ENCODE results near the gene AGBL3. TPM values are rescaled to one million over a fixed set of nuclear protein-coding genes. Genes with fewer than 3 reads are reported as not detected.

The AGBL3 gene
- total and polyA plus RNA-seq, 9 of the 15 experiments (the other 6 are each of a cell fraction or from before 2014, with no cell fraction given): 0.54 to 2.9 (median 1.7) TPM

DNA sequence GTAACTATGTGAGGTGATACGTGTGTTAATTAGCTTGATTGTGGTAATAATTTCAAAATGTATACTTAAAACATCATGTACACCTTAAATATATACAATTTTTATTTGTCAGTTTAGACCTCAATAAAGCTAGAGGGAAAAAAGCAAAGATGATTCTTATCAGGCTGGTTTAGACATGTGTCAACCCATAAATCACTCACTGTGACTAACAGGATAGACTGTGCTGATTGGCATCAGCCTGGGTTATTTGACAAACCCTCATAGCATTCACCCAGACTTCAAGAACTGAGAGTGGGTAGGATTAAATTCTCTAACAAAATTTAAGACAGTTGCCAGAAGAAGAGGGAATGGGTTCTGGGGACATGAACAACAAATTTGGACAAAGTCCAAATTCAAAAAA lies 87.8 kb downstream of the AGBL3 start:
- H3K36me3 ChIP-seq (ENCODE audit: control insufficient read depth, insufficient read depth, low read length): no peaks in the 10 kb centered on the region
- no peaks in the 10 kb centered on the region for H4K20me1 ChIP-seq (replicated peaks; ENCODE audit: control insufficient read depth, insufficient read depth, low read length)
- H3K27ac ChIP-seq (ENCODE audit: extremely low read depth, low read depth, low read length): no peak overlapping the region
- no peak overlapping the region for H2AFZ ChIP-seq (ENCODE audit: low read depth, low read length)
- intact Hi-C loops (cut with micrococcal nuclease): no loop called here
- H3K27me3 ChIP-seq (ENCODE audit: control insufficient read depth in 2 of 2, insufficient read depth in 2 of 2, low read length in 2 of 2): no peaks in the 10 kb centered on the region
- H3K4me1 ChIP-seq (replicated peaks in 1 of 2; ENCODE audit: control insufficient read depth in 2 of 2, insufficient read depth in 2 of 2, low read length in 2 of 2): no peaks in the 10 kb centered on the region
- no peak overlapping the region for H3K4me3 ChIP-seq
- H3K9me1 ChIP-seq (ENCODE audit: control insufficient read depth, insufficient read depth, low read length): no peaks in the 10 kb centered on the region
- no peak for FAIRE-seq
- H3K9ac ChIP-seq (ENCODE audit: insufficient read depth in 1 of 2, low read depth in 2 of 2, low read length in 2 of 2): no peak overlapping the region
- CTCF ChIA-PET (ENCODE audit: low intra/inter-chr PET ratio): no interaction called here
- H3K4me2 ChIP-seq (ENCODE audit: insufficient read depth, low read length): no peak overlapping the region
- ATAC-seq: no peak
- H3K79me2 ChIP-seq (ENCODE audit: control insufficient read depth, insufficient read depth, low read length): no peaks in the 10 kb centered on the region
- no peak for DNase-seq (ENCODE audit: extremely low read depth in 1 of 4, low spot score in 3 of 4)
- POLR2A ChIA-PET: interaction anchor here (0.9 kb wide), 1 partner anchor 132 kb away, joined by 3 read pairs; no protein-coding TSS in a partner anchor
- in situ Hi-C loops (cut with MboI): no loop called here
- 0% methylated on average over 1 of the region's 1 CpG for WGBS (ENCODE audit: insufficient coverage, low coverage, missing lambda C conversion rate)
- no peaks in the 10 kb centered on the region for H3K9me3 ChIP-seq (replicated peaks; ENCODE audit: control insufficient read depth, insufficient read depth, low read depth, low read length)
- no TSS peak for BruUV-seq (replicated peaks)
- TF ChIP-seq RFX7 (CRISPR knock-in tag; IDR thresholded peaks at IDR 0.05) (no peak), PHTF2 (CRISPR knock-in tag; IDR thresholded peaks at IDR 0.05) (no peak), MEIS2 (IDR thresholded peaks at IDR 0.05; ENCODE audit: partially characterized antibody) (peak; percentile 90), ZNF121 (CRISPR knock-in tag; conservative IDR thresholded peaks at IDR 0.05) (no peak), MAFK (IDR thresholded peaks at IDR 0.05; ENCODE audit: low read length) (no peak), CGGBP1 (CRISPR knock-in tag; IDR thresholded peaks at IDR 0.05) (no peak), SRSF7 (optimal IDR thresholded peaks at IDR 0.05; ENCODE audit: low read depth, low read length) (no peak), JUND (IDR thresholded peaks at IDR 0.05; ENCODE audit: borderline replicate concordance, low read depth, low read length) (no peak), JUND (tag; IDR thresholded peaks at IDR 0.05; ENCODE audit: borderline replicate concordance, low read depth, low read length) (no peak), MTA3 (IDR thresholded peaks at IDR 0.05; ENCODE audit: borderline replicate concordance) (no peak), TRIM24 (IDR thresholded peaks at IDR 0.05) (no peak), ZNF780A (CRISPR knock-in tag; IDR thresholded peaks at IDR 0.05) (no peak), FOXA1 (IDR thresholded peaks at IDR 0.05; ENCODE audit: borderline replicate concordance) (no peak), SOX6 (IDR thresholded peaks at IDR 0.05) (no peak), ARHGAP35 (IDR thresholded peaks at IDR 0.05; ENCODE audit: partially characterized antibody) (no peak)
- TF ChIP-seq, protein P1, sequence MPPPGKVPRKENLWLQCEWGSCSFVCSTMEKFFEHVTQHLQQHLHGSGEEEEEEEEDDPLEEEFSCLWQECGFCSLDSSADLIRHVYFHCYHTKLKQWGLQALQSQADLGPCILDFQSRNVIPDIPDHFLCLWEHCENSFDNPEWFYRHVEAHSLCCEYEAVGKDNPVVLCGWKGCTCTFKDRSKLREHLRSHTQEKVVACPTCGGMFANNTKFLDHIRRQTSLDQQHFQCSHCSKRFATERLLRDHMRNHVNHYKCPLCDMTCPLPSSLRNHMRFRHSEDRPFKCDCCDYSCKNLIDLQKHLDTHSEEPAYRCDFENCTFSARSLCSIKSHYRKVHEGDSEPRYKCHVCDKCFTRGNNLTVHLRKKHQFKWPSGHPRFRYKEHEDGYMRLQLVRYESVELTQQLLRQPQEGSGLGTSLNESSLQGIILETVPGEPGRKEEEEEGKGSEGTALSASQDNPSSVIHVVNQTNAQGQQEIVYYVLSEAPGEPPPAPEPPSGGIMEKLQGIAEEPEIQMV (tag; conservative IDR thresholded peaks at IDR 0.05; ENCODE audit: low read depth): no peak
- TF ChIP-seq, protein P2, sequence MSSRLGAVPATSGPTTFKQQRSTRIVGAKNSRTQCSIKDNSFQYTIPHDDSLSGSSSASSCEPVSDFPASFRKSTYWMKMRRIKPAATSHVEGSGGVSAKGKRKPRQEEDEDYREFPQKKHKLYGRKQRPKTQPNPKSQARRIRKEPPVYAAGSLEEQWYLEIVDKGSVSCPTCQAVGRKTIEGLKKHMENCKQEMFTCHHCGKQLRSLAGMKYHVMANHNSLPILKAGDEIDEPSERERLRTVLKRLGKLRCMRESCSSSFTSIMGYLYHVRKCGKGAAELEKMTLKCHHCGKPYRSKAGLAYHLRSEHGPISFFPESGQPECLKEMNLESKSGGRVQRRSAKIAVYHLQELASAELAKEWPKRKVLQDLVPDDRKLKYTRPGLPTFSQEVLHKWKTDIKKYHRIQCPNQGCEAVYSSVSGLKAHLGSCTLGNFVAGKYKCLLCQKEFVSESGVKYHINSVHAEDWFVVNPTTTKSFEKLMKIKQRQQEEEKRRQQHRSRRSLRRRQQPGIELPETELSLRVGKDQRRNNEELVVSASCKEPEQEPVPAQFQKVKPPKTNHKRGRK (tag; IDR thresholded peaks at IDR 0.05): no peak
